Activated CD4-positive, alpha-beta T cell treated with anti-CD3 and anti-CD28 coated beads for 36 hours (primary cell): Measurements from ENCODE around the gene SKI. TPM values are rescaled to one million over a fixed set of nuclear protein-coding genes. Genes with fewer than 3 reads are reported as not detected.
"Not testable (repeated sequence)": the region's sequence is repeated elsewhere in the genome, so short reads cannot be mapped to it uniquely, and the experiment has no call there.

Source experiments
- ATAC-seq: fragments of 200-7000 bp; cut with Tn5 transposase; one replicate; pipeline ENCODE4 v1.10.0; 2021; ENCODE audit warnings: mild to moderate bottlenecking, moderate library complexity
- CTCF ChIA-PET: fragments of 350-600 bp; sonication (Branson Sonifier 250); formaldehyde crosslinking; loops from one replicate; lab custom pipeline; 2021; ENCODE audit warnings: antibody characterized with exemption; lab: Charles Lee
- POLR2A ChIA-PET: fragments of 350-600 bp; sonication (Branson Sonifier 250); formaldehyde crosslinking; loops from one replicate; lab custom pipeline; 2021; ENCODE audit warnings: antibody characterized with exemption, inconsistent platforms; lab: Charles Lee
- DNase-seq: peaks from one replicate; pipeline ENCODE4 v3.0.0-alpha.2; 2020
- H3K27ac Mint-ChIP-seq: one replicate; pipeline ENCODE4 v1.8.0; 2021; ENCODE audit warnings: mixed read lengths
- H3K27me3 Mint-ChIP-seq: one replicate; pipeline ENCODE4 v1.8.0; 2021; ENCODE audit warnings: mixed read lengths
- H3K36me3 Mint-ChIP-seq: one replicate; pipeline ENCODE4 v1.8.0; 2021; ENCODE audit warnings: low read depth, mixed read lengths
- H3K4me1 Mint-ChIP-seq: one replicate; pipeline ENCODE4 v1.8.0; 2021; ENCODE audit warnings: mixed read lengths
- H3K4me3 Mint-ChIP-seq: one replicate; pipeline ENCODE4 v1.8.0; 2021; ENCODE audit warnings: mild to moderate bottlenecking, moderate library complexity, mixed read lengths
- H3K9me3 Mint-ChIP-seq: one replicate; pipeline ENCODE4 v1.8.0; 2021; ENCODE audit warnings: low read depth, mixed read lengths
- intact Hi-C, 2 experiments: fragments of 100-400 bp; cut with DNase I in 1 of 2; cut with micrococcal nuclease in 1 of 2; formaldehyde crosslinking; loops; one replicate each; pipeline versions ENCODE4 v1.14.2 to v1.15.1; 2022 to 2024; cut with DNase I, micrococcal nuclease
- total RNA-seq, 2 experiments: library from RNA; stranded (reverse); gene quantifications; one replicate each; pipeline ENCODE4 v1.2.3, GENCODE V29; 2021

SKI gene
- total RNA-seq, 2 experiments from 2014 or later, result 28.7 to 34.0 TPM

DNA sequence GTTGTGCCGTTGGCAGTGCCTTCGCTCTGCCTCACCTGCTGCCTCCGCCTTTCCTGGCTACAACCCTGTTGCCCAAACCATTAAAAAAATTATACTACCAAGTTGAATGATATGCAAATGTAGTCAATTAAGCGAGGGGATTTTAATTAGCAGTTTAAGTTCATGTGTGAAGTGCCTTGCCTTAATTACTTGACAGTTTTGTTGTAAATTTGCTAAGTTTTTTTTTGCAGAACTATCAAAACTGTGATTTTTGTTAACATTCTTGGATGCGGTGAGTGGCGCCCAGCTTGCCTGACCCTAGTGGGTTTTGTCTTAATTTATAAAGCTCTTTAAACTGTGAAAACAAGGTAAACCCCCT lies 10.9 kb downstream of the SKI start:
- Mint-ChIP-seq H3K27me3 (no peaks in the 10 kb centered on the region), H3K36me3 (peaks cover 31% of the 10 kb centered on the region), H3K27ac (peak overlapping the region; percentile 87), H3K4me3 (no peak overlapping the region), H3K4me1 (peaks cover 89% of the 10 kb centered on the region), H3K9me3 (no peaks in the 10 kb centered on the region)
- CTCF ChIA-PET, result interaction anchor here (1.0 kb wide), 1 partner anchor 142 kb away, joined by 3 read pairs; no protein-coding TSS in a partner anchor
- DNase-seq, result no peak
- ATAC-seq, result no peak
- intact Hi-C loops, result no loop called here
- POLR2A ChIA-PET, result no interaction called here

DNA sequence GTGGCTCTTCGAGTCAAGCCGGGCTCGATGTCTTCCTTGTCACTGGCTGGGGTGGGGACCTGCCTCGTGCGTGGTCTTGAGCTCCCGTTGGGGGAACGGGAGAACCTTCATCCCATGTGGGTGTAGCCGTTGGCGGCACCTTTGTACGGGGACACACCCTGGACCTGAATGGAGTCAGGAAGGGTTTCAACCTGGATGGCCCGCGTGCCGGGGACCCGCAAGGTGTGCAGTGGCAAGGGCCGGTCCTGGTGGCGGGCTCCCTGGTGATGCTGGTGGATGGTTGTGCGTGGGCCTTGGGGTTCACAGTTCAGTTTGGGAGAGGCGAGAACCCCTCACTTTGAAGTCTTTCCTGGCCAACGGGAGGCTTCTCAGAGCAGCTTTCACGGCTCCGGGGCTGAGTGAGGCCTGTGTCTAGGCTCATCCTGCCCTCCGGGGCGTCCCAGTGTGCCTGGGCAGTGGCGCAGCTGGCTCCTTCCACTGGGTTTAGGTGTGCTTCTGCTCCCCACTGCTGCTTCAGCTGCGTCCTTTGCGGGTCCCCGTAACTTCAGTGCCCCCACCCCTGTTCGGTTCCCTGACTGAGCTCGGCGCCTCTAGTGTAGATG lies 11.4 kb downstream of the SKI start:
- Mint-ChIP-seq H3K27me3 (no peaks in the 10 kb centered on the region), H3K4me3 (peak overlapping the region; percentile 45), H3K9me3 (no peaks in the 10 kb centered on the region), H3K36me3 (peaks cover 28% of the 10 kb centered on the region), H3K4me1 (peaks cover 87% of the 10 kb centered on the region), H3K27ac (peak overlapping the region; percentile 87)
- ATAC-seq (no peak), DNase-seq (no peak)
- intact Hi-C loops, result no loop called here
- ChIA-PET POLR2A (no interaction called here), CTCF (interaction anchor here (0.5 to 1.0 kb wide), 3 partner anchors 142 to 287 kb away, joined by 3 read pairs; partner anchors contain the start of gene PANK4)

DNA sequence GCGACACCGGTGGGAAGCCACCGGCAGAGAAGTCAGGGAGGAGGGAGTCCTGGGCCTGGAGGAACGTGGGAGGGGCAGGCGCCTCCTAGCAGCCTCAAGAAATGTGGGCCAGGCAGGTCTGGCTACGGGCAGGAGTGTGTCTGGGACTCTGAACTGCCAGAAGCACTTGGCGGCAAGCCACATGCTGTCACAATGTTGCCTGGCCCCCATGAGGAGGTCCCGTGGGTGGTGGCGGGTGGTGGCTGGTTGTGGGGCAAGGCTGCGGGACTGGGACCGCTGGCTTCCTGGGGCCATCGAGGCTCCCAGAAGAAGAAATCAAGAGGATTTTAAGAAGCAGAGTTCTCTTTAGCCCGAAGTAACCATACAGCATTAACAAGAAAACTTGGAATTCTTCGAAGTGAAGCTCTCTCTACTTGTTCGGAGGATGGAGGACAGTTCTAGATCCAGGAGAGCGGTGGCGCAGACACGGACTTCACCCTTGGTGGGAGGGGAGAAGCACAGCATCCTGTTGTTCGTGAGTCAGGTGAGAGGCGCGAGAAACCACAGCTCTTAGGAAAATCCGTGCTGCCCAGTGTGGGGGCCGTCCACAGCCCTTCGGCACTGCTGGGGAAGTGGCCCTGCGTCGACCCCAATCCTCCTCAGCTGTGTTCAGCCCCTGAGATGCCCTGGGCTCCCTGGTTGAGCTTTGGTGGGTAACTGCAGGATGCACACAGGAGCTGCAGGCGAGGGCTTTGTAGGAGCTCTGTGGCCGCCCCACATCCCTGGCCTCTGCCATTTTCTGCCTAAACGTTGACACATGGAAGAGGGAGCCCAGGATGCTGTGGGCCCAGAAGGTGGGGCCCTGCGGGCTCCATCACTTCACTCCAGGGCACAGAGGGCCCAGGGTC lies 12.4 kb downstream of the SKI start:
- Mint-ChIP-seq H3K36me3 (peaks cover 31% of the 10 kb centered on the region), H3K9me3 (no peaks in the 10 kb centered on the region), H3K27me3 (no peaks in the 10 kb centered on the region), H3K4me3 (peak overlapping the region; percentile 45), H3K27ac (peak overlapping the region; percentile 87), H3K4me1 (peaks cover 86% of the 10 kb centered on the region)
- peak; percentile 63 for DNase-seq
- POLR2A ChIA-PET, result interaction anchor here (1.0 kb wide), 1 partner anchor 12 kb away, joined by 3 read pairs; no protein-coding TSS in a partner anchor
- intact Hi-C loops, result no loop called here
- CTCF ChIA-PET, result interaction anchor here (0.8 kb wide), 1 partner anchor 66 kb away, joined by 3 read pairs; no protein-coding TSS in a partner anchor
- ATAC-seq, result peak; percentile 41

DNA sequence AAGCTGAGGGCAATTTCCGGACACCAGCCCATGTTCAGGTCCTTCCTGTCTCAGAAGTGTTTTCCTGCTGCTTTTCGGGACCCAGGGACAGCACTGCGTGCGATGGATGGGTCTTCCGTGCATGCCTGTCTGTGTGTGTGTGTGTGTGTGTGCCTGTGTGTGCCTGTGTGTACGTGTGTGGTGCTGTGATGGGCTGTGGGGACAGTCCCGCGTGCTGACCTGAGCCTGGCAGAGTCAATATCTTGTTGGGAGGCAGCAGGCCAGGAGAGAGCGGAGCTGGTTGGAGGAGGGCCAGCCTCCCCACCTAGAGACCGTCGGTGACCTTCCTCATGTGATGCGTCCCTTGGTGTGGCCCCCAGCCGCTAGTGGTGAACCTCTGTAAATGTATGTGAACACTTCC lies 13.7 kb downstream of the SKI start:
- Mint-ChIP-seq H3K4me3 (no peak overlapping the region), H3K27ac (peak overlapping the region; percentile 77), H3K9me3 (no peaks in the 10 kb centered on the region), H3K4me1 (peaks cover 85% of the 10 kb centered on the region), H3K27me3 (no peaks in the 10 kb centered on the region), H3K36me3 (peaks cover 36% of the 10 kb centered on the region)
- CTCF ChIA-PET, result no interaction called here
- no peak for DNase-seq
- intact Hi-C loops, result no loop called here
- POLR2A ChIA-PET, result no interaction called here
- no peak for ATAC-seq

DNA sequence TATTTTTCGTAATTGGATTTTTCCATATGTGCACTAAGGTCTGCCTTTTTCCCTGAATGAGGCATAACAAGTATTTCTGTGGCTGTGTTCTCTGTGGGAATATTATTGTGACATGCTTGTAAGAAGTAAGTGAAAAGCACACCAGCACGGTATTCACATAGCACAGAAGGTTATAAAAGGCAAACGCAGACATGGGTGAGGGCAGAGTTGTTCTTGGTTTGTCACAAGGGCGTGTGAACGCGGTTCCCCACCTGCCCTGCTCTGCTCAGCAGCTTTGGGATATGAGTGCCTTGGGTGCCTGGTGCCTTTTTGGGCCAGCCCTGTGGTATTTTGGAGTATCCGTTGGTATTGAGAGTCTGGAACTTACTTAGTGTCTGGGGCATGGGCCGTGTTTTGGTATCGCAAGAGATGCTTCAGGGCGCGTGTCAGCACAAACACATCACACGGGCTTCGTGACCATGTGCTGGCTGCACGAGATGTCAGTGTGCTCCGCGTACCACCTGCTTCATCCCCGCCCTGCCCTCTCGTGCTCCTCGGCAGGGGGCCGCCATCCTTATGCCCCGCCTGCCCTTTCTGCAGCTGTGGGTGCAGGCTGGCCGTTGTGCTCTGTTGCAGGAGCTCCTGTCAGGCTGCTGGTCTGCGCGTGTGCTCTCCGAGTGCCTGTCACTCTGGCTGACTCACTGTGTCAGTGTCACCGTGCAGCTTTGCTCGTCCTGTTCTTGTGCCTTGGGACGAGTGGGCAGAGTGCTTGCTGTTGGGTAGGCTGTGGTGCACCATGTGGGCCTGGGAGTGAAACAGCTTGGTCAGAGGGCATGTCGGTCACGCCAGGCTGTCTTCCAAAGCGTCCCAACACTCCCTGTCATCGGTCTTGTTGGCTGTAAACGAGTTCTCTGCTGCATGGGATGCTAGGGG lies 15.0 kb downstream of the SKI start:
- ATAC-seq, result peak; percentile 54
- ChIA-PET CTCF (interaction anchor here (1.0 kb wide), 1 partner anchor 48 kb away, joined by 3 read pairs; the partner anchor contains the start of gene FAAP20), POLR2A (no interaction called here)
- Mint-ChIP-seq H3K27ac (peak overlapping the region; percentile 77), H3K27me3 (no peaks in the 10 kb centered on the region), H3K4me3 (no peak overlapping the region), H3K36me3 (peaks cover 36% of the 10 kb centered on the region), H3K4me1 (peaks cover 82% of the 10 kb centered on the region), H3K9me3 (no peaks in the 10 kb centered on the region)
- intact Hi-C loops, result no loop called here
- DNase-seq, result peak; percentile 59

DNA sequence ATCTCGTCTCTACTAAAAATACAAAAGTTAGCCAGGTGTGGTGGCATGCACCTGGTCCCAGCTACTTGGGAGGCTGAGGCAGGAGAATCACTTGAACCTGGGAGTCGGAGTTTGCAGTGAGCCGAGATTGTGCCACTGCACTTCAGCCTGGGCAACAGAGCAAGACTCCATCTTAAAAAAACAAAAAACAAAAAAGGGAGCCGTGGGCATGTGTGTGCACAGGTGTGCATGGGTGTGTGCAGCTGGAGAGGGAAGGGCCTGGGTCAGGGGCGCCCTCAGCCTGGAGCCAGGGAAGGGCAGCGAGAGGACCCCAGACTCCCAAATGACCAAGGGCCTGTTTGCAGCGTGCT lies 18.9 kb downstream of the SKI start:
- CTCF ChIA-PET, ATAC-seq, H3K27ac Mint-ChIP-seq, H3K4me3 Mint-ChIP-seq, POLR2A ChIA-PET, H3K27me3 Mint-ChIP-seq, DNase-seq, intact Hi-C loops, H3K9me3 Mint-ChIP-seq: not testable (repeated sequence)
- Mint-ChIP-seq H3K4me1 (peaks cover 75% of the 10 kb centered on the region), H3K36me3 (peaks cover 21% of the 10 kb centered on the region)

DNA sequence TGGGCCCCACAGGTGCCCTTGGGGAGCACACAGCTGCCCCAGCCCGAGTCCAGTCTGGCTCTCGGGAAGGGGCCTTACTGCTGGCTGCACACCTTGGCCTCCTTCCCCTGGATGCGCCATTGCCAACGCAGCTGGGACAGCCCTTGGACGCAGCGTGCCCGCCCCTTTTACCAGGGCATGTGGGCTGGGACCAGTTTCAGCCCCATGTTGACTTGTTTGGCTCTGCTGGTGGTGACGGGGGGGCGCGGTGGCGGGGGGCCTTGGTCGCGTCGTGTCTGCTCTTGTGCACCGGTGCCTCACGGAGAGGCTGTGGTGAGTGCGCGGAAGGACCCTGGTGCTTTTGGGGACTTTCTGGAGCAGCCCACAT lies 19.6 kb downstream of the SKI start:
- POLR2A ChIA-PET, result no interaction called here
- ATAC-seq (no peak), DNase-seq (no peak)
- Mint-ChIP-seq H3K27ac (no peak overlapping the region), H3K9me3 (no peaks in the 10 kb centered on the region), H3K4me3 (no peak overlapping the region), H3K4me1 (peaks cover 75% of the 10 kb centered on the region), H3K36me3 (peaks cover 25% of the 10 kb centered on the region), H3K27me3 (no peaks in the 10 kb centered on the region)
- intact Hi-C loops, result no loop called here
- CTCF ChIA-PET, result interaction anchor here (0.8 kb wide), 1 partner anchor 68 kb away, joined by 3 read pairs; no protein-coding TSS in a partner anchor

DNA sequence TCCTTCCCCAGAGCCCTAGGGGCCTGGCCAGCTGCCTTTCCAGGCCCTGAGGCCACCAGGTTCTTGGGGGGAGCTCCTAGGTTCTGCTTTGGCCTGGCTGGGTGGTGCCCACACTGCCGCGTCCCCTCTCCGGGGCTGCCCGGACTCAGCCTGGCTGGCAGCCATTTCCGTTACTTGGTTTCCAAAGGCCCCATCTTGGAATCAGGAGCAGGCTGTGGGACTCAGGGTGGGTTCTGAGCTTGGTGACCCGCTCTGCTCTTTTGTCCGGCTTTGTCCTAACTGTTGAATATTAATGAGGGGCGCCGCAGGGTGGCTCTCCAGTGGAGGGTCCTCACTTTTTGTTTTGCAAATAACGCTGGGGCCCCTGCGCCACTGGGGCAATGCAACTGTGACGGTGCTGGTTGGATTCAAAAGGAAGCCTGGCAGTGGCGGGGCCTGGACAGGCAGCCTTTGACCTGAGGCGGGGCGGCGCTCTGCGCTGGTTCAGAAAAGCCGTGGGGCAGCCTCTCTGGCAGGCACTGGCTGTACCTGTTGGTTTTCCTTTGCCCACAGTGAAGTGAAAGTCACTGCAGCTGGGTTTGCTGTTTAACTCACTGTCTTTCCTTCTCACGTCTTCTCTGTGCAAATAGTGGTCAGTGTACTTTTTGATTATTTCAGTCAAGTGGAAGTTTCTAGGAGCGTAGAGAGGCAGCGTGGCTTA lies 20.2 kb downstream of the SKI start:
- intact Hi-C loops, result no loop called here
- ATAC-seq (no peak), DNase-seq (no peak)
- peak overlapping the region; percentile 61 for H3K27ac Mint-ChIP-seq
- H3K36me3 Mint-ChIP-seq, result peaks cover 27% of the 10 kb centered on the region
- no peaks in the 10 kb centered on the region for H3K9me3 Mint-ChIP-seq
- ChIA-PET CTCF (interaction anchor here (0.8 kb wide), 1 partner anchor 67 kb away, joined by 3 read pairs; no protein-coding TSS in a partner anchor), POLR2A (no interaction called here)
- no peak overlapping the region for H3K4me3 Mint-ChIP-seq
- H3K27me3 Mint-ChIP-seq, result no peaks in the 10 kb centered on the region
- peaks cover 72% of the 10 kb centered on the region for H3K4me1 Mint-ChIP-seq

DNA sequence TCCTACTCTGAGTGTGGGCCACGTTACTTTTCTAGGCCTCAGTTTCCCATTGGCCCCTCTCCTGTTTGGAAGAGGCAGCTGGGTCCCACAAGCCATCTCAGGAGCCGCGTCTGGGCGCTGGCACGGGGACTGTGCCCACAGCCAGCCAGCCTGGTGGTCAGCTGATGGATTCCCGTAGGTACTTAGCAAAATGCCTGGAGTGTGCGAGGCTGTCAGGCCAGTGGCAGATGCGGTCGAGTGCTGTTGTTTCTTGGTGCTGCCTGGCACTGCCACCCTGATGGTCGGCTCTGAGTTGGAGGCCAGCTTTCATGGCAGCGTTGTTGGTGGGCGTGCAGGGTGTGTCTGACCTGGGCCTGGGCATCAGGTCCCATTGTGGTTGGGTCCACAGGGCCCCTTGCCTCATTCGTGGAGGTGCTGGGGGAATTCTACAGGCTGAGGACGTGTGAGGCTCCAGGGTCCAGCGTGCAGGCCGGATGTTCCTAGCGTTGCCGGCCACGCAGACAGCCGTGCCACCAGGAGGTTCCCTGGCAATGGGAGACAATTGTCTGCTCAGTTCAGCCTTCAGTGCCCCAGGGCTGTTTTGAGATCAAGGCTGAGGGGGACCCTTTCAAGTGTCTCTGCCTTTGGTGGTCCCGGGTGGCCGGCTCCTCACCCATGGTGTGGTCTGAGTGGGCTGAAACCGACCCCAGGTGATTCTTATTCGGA lies 20.9 kb downstream of the SKI start:
- ChIA-PET POLR2A (no interaction called here), CTCF (interaction anchor here (0.8 kb wide), 1 partner anchor 67 kb away, joined by 3 read pairs; no protein-coding TSS in a partner anchor)
- peaks cover 24% of the 10 kb centered on the region for H3K36me3 Mint-ChIP-seq
- intact Hi-C loops, result no loop called here
- peak overlapping the region; percentile 61 for H3K27ac Mint-ChIP-seq
- no peaks in the 10 kb centered on the region for H3K9me3 Mint-ChIP-seq
- DNase-seq (no peak), ATAC-seq (no peak)
- no peaks in the 10 kb centered on the region for H3K27me3 Mint-ChIP-seq
- no peak overlapping the region for H3K4me3 Mint-ChIP-seq
- H3K4me1 Mint-ChIP-seq, result peaks cover 69% of the 10 kb centered on the region

DNA sequence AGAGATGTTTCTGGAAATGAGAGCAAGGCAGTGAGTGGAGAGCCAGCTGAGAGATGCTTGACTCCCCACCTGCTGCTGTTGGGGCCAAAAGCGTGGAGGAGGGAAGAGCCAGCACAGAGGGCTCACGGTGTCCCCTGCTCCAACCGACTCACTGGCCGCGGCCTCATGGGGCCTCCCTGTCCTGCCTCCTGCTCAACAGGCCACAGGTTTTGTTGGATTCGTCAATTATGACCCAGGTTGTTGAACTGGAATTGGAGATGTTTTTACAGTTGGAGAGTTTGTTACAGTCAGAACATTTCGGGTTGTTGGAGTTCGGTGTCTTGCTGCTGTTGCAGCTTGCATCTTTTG lies 21.4 kb downstream of the SKI start:
- POLR2A ChIA-PET, result no interaction called here
- H3K4me3 Mint-ChIP-seq, result no peak overlapping the region
- intact Hi-C loops, result no loop called here
- CTCF ChIA-PET, result no interaction called here
- peak overlapping the region; percentile 42 for H3K27ac Mint-ChIP-seq
- H3K27me3 Mint-ChIP-seq, result no peaks in the 10 kb centered on the region
- ATAC-seq (no peak), DNase-seq (no peak)
- peaks cover 66% of the 10 kb centered on the region for H3K4me1 Mint-ChIP-seq
- H3K36me3 Mint-ChIP-seq, result peaks cover 24% of the 10 kb centered on the region
- H3K9me3 Mint-ChIP-seq, result peaks cover 2% of the 10 kb centered on the region
